ENCODE measurements around the gene PRKN.

The PRKN gene

GRCh38 chr6:161996783-161997182, 730.8 kb downstream of the PRKN start:
- Histone ChIP-seq H3K4me3 (replicated peaks; ENCODE audit: insufficient read depth, low read length) (no peak overlapping the region), H3K27me3 (ENCODE audit: insufficient read depth, poor library complexity, severe bottlenecking) (no peaks in the 10 kb centered on the region), H3K27ac (replicated peaks) (no peak overlapping the region)
- DNase-seq (ENCODE audit: low read depth in 1 of 2, low spot score in 1 of 2), result no peak
- TF ChIP-seq GABPA (IDR thresholded peaks at IDR 0.05; ENCODE audit: low read depth), result no peak
- TF ChIP-seq POLR2AphosphoS5 (IDR thresholded peaks at IDR 0.05; ENCODE audit: low read depth), result no peak
- no peak for TF ChIP-seq SPI1 (IDR thresholded peaks at IDR 0.05; ENCODE audit: borderline replicate concordance, low read depth)
- TF ChIP-seq, protein P1, sequence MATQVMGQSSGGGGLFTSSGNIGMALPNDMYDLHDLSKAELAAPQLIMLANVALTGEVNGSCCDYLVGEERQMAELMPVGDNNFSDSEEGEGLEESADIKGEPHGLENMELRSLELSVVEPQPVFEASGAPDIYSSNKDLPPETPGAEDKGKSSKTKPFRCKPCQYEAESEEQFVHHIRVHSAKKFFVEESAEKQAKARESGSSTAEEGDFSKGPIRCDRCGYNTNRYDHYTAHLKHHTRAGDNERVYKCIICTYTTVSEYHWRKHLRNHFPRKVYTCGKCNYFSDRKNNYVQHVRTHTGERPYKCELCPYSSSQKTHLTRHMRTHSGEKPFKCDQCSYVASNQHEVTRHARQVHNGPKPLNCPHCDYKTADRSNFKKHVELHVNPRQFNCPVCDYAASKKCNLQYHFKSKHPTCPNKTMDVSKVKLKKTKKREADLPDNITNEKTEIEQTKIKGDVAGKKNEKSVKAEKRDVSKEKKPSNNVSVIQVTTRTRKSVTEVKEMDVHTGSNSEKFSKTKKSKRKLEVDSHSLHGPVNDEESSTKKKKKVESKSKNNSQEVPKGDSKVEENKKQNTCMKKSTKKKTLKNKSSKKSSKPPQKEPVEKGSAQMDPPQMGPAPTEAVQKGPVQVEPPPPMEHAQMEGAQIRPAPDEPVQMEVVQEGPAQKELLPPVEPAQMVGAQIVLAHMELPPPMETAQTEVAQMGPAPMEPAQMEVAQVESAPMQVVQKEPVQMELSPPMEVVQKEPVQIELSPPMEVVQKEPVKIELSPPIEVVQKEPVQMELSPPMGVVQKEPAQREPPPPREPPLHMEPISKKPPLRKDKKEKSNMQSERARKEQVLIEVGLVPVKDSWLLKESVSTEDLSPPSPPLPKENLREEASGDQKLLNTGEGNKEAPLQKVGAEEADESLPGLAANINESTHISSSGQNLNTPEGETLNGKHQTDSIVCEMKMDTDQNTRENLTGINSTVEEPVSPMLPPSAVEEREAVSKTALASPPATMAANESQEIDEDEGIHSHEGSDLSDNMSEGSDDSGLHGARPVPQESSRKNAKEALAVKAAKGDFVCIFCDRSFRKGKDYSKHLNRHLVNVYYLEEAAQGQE (IDR thresholded peaks at IDR 0.05; ENCODE audit: insufficient replicate concordance, low read depth), result no peak
- TF ChIP-seq, protein P2, sequence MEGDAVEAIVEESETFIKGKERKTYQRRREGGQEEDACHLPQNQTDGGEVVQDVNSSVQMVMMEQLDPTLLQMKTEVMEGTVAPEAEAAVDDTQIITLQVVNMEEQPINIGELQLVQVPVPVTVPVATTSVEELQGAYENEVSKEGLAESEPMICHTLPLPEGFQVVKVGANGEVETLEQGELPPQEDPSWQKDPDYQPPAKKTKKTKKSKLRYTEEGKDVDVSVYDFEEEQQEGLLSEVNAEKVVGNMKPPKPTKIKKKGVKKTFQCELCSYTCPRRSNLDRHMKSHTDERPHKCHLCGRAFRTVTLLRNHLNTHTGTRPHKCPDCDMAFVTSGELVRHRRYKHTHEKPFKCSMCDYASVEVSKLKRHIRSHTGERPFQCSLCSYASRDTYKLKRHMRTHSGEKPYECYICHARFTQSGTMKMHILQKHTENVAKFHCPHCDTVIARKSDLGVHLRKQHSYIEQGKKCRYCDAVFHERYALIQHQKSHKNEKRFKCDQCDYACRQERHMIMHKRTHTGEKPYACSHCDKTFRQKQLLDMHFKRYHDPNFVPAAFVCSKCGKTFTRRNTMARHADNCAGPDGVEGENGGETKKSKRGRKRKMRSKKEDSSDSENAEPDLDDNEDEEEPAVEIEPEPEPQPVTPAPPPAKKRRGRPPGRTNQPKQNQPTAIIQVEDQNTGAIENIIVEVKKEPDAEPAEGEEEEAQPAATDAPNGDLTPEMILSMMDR (IDR thresholded peaks at IDR 0.05; ENCODE audit: insufficient read depth, low read length), result no peak

GRCh38 chr6:161985876-161986423, 741.6 kb downstream of the PRKN start:
- TF ChIP-seq, protein P1 (IDR thresholded peaks at IDR 0.05; ENCODE audit: insufficient replicate concordance, low read depth), result no peak
- no peak for TF ChIP-seq POLR2AphosphoS5 (IDR thresholded peaks at IDR 0.05; ENCODE audit: low read depth)
- Histone ChIP-seq H3K27ac (replicated peaks) (no peak overlapping the region), H3K4me3 (replicated peaks; ENCODE audit: insufficient read depth, low read length) (no peak overlapping the region), H3K27me3 (ENCODE audit: insufficient read depth, poor library complexity, severe bottlenecking) (no peaks in the 10 kb centered on the region)
- DNase-seq (ENCODE audit: low read depth in 1 of 2, low spot score in 1 of 2), result no peak

DNA sequence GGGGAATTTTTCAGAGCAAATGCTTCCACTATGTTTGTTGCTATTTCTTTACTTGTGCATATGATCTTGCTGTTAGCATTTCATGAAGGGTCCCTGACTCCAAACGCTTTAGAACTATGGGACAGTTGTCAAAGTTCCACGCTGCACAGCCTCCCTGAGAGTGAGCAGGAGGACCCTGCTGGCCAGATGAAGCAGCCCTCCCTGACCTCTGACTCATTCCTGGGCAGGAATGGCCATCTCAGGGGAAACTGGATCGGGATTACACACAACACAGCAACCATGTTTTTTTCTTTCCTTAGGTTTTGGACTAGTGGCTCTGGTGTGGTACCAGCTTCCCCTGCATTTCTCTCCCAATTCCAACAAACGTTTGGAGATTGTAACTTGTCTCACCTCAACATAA, 742.9 kb downstream of the PRKN start:
- Histone ChIP-seq H3K27me3 (ENCODE audit: insufficient read depth, poor library complexity, severe bottlenecking) (no peaks in the 10 kb centered on the region), H3K4me3 (replicated peaks; ENCODE audit: insufficient read depth, low read length) (no peak overlapping the region), H3K27ac (replicated peaks) (no peak overlapping the region)
- no peak for DNase-seq (ENCODE audit: low read depth in 1 of 2, low spot score in 1 of 2)
- TF ChIP-seq POLR2AphosphoS5 (IDR thresholded peaks at IDR 0.05; ENCODE audit: low read depth), result no peak
- no peak for TF ChIP-seq SPI1 (IDR thresholded peaks at IDR 0.05; ENCODE audit: borderline replicate concordance, low read depth)
- TF ChIP-seq, protein P2 (IDR thresholded peaks at IDR 0.05; ENCODE audit: insufficient read depth, low read length), result no peak
- TF ChIP-seq, protein P1 (IDR thresholded peaks at IDR 0.05; ENCODE audit: insufficient replicate concordance, low read depth), result no peak
- TF ChIP-seq GABPA (IDR thresholded peaks at IDR 0.05; ENCODE audit: low read depth), result no peak
